Activated naive CD8-positive, alpha-beta T cell treated with anti-CD3 and anti-CD28 coated beads for 36 hours (primary cell): ENCODE measurements around the gene DOCK2. TPM values are rescaled to one million over a fixed set of nuclear protein-coding genes. Genes with fewer than 3 reads are reported as not detected.

ENCODE experiments used
- DNase-seq: peaks from one replicate; pipeline ENCODE4 v3.0.0; 2021
- H3K27ac Mint-ChIP-seq: one replicate; pipeline ENCODE4 v1.8.0; 2022; ENCODE audit warnings: mild to moderate bottlenecking, moderate library complexity, mixed read lengths
- H3K27me3 Mint-ChIP-seq: one replicate; pipeline ENCODE4 v1.8.0; 2022; ENCODE audit warnings: mild to moderate bottlenecking, mixed read lengths
- H3K36me3 Mint-ChIP-seq: one replicate; pipeline ENCODE4 v1.8.0; 2021; ENCODE audit warnings: mild to moderate bottlenecking, mixed read lengths
- H3K4me1 Mint-ChIP-seq: one replicate; pipeline ENCODE4 v1.8.0; 2021; ENCODE audit warnings: mixed read lengths
- H3K4me3 Mint-ChIP-seq: one replicate; pipeline ENCODE4 v1.8.0; 2022; ENCODE audit warnings: mild to moderate bottlenecking, moderate library complexity, mixed read lengths
- H3K9me3 Mint-ChIP-seq: one replicate; pipeline ENCODE4 v1.8.0; 2022; ENCODE audit warnings: mixed read lengths
- total RNA-seq, 2 experiments: library from RNA; stranded (reverse); gene quantifications; one replicate each; pipeline ENCODE4 v1.2.3, GENCODE V29; 2021

The DOCK2 gene
- total RNA-seq, 2 experiments from 2014 or later, result 149 TPM

GRCh38 chr5:170055606-170056005, 418.5 kb downstream of the DOCK2 start:
- Mint-ChIP-seq H3K4me1 (no peaks in the 10 kb centered on the region), H3K4me3 (no peak overlapping the region)

DNA sequence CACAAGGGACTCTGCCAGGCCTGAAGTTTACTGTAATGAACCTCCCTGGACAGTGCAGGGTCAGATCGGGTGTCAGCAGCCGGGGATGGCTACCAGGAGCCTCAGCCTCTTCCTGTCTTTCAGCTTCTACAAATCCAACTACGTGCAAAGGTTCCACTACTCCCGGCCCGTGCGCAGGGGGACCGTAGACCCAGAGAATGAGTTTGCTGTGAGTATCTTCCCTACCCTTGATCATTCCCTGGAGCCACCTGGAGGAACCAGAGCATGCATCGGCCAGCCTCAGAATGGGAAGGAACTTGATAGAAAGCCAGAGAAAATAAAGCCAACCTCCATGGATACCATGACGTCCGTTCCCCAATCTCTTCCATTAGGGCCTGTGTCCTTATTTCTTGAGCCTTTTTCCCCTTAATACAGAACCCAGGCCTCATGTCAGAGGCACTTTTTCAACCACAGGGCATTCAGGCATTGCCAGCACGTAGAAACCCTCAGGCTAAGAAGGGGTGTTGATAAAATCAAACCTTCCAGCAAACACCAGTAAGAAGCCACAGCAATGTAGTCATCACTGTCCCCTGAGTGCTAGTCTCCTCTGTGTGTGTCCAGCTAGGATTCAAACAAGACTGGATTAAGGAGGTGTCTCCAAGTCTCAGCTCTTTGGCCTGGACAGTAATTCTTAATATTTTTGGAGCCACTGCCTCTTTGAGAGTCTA, 419.6 kb downstream of the DOCK2 start:
- H3K4me1 Mint-ChIP-seq, result no peaks in the 10 kb centered on the region

More at GRCh38 chr5:170055606-170056005, 418.5 kb downstream of the DOCK2 start:
- Mint-ChIP-seq H3K36me3 (peaks cover 80% of the 10 kb centered on the region), H3K9me3 (peaks cover 5% of the 10 kb centered on the region), H3K27ac (no peak overlapping the region), H3K27me3 (no peaks in the 10 kb centered on the region)
- no peak for DNase-seq

GRCh38 chr5:170057311-170057710, 420.2 kb downstream of the DOCK2 start:
- no peak overlapping the region for H3K27ac Mint-ChIP-seq
- no peaks in the 10 kb centered on the region for H3K27me3 Mint-ChIP-seq
- H3K9me3 Mint-ChIP-seq, result peaks cover 5% of the 10 kb centered on the region
- no peak overlapping the region for H3K4me3 Mint-ChIP-seq
- DNase-seq, result no peak
- peaks cover 81% of the 10 kb centered on the region for H3K36me3 Mint-ChIP-seq
- no peaks in the 10 kb centered on the region for H3K4me1 Mint-ChIP-seq

More for the DNA sequence above, 419.6 kb downstream of the DOCK2 start:
- Mint-ChIP-seq H3K9me3 (peaks cover 5% of the 10 kb centered on the region), H3K36me3 (peaks cover 79% of the 10 kb centered on the region), H3K27ac (no peak overlapping the region), H3K27me3 (no peaks in the 10 kb centered on the region), H3K4me3 (no peak overlapping the region)
- DNase-seq, result no peak

- H3K27me3 Mint-ChIP-seq, result no peaks in the 10 kb centered on the region
- no peak overlapping the region for H3K4me3 Mint-ChIP-seq
- no peak overlapping the region for H3K27ac Mint-ChIP-seq
- H3K4me1 Mint-ChIP-seq, result no peaks in the 10 kb centered on the region
- H3K9me3 Mint-ChIP-seq, result peaks cover 5% of the 10 kb centered on the region
- no peak for DNase-seq
- peaks cover 73% of the 10 kb centered on the region for H3K36me3 Mint-ChIP-seq
These were observed 422.1 kb downstream of the DOCK2 start for GRCh38 chr5:170059221-170059620.

DNA sequence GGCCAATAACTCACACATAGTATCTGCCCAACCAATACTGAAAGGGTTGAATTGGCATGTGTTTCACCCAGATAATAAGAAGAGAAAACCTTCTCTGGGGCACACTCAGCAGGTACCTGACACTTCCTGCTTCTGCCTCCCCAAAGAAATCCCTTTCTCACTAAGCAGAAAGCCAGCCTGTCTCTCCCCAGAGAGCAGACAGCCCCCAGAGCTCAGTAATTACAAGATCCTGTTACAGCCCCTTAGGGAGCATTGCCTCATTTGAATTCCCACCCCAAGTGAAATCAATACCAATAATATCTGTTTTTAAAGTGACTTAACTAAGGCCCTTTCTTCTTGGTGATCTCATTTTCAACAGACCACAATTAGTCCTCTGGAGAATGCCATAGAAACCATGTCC, 430.1 kb downstream of the DOCK2 start:
- Mint-ChIP-seq H3K4me3 (no peak overlapping the region), H3K4me1 (no peaks in the 10 kb centered on the region), H3K36me3 (peaks cover 65% of the 10 kb centered on the region), H3K9me3 (no peaks in the 10 kb centered on the region), H3K27me3 (no peaks in the 10 kb centered on the region), H3K27ac (no peak overlapping the region)
- no peak for DNase-seq

DNA sequence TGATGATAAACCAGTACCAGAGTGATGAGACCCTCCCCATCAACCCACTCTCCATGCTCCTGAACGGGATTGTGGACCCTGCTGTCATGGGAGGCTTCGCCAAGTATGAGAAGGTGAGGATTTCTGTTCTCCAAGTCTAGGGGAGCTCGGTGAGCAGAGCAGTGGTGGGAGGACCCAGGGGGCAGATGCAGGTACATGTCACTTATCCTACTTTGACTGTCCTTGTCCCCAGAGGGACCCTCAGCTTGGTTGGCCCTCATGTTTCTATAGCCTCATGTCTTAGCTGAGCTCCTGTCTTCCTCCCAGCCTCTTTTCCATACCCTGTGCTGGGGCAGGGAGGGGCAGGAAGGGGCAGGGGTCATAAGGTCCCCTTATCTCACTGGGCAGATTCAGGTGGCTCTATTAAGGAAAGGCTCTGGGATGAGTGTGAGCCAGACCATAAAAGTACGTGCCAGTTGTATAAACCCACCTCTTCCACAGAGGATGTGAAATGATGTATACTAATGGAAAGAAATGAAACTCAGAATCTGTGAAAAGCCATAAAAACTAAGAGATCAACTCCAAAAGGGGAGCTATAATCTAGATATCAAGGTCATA, 430.6 kb downstream of the DOCK2 start:
- no peak overlapping the region for H3K27ac Mint-ChIP-seq
- H3K4me1 Mint-ChIP-seq, result no peaks in the 10 kb centered on the region
- peaks cover 63% of the 10 kb centered on the region for H3K36me3 Mint-ChIP-seq
- DNase-seq, result no peak
- H3K27me3 Mint-ChIP-seq, result no peaks in the 10 kb centered on the region
- H3K4me3 Mint-ChIP-seq, result no peak overlapping the region
- no peaks in the 10 kb centered on the region for H3K9me3 Mint-ChIP-seq

DNA sequence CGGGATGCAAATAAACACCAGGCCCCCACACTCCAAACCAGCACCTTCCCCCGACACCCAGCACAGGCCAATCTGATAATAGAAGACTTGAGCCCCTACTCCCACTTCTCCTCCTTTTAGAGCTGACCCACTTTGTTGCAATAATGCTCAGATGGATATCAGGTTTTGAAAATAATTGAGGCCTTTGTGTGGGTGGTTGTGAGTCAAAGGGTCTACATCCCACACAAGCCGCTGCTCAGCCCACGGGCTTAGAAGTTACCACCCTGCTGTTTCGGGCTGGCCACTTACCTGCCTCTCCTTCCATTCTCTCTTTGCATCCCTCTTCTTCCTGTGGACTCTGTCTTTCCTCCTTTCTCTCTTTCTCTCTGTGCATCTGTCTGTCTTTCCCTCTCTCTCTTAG, 432.4 kb downstream of the DOCK2 start:
- Mint-ChIP-seq H3K4me3 (no peak overlapping the region), H3K9me3 (no peaks in the 10 kb centered on the region), H3K27me3 (no peaks in the 10 kb centered on the region), H3K27ac (no peak overlapping the region), H3K4me1 (no peaks in the 10 kb centered on the region), H3K36me3 (peaks cover 59% of the 10 kb centered on the region)
- no peak for DNase-seq

DNA sequence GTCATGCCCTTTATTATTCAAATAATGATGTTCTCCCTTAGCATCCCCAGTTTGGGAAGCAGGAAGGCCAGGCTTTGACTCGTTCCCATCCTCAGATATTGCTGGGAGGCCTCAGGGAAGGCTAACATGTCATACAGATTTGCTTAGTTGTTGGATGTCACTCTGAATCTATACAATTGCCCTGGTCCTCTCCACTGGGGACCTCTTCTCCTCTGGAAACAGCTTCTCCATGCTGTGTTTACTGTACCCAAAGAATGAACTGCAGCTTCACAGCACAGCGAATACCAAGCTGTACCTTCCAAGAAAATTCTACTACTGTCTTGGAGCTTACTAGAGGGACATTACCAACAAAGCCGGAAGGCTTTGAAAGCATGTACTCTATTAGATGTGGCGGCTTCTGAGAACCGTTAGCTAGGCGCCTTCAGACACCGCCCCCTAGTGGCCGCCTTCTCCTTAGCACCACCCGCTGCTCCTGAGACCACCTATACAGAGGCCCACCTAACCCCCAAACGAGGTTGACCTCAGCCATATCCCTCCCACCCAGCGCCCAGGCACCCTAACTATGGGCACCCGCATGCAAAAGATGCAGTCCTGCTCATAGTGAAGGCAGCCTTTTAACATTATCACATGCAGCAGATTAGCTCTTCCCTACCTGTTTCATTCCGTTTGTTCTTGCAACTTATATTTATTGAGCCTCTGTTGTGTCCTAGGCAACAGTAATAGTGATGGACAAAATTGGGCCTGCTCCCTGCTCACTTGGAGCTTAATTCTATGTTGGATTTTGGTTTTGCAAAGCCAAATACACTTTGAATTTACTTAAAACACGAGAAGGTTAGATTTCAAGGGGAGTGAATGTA, 433.7 kb downstream of the DOCK2 start:
- H3K4me3 Mint-ChIP-seq, result no peak overlapping the region
- peak; percentile 9 for DNase-seq
- H3K27ac Mint-ChIP-seq, result no peak overlapping the region
- H3K27me3 Mint-ChIP-seq, result no peaks in the 10 kb centered on the region
- peaks cover 58% of the 10 kb centered on the region for H3K36me3 Mint-ChIP-seq
- H3K9me3 Mint-ChIP-seq, result no peaks in the 10 kb centered on the region
- H3K4me1 Mint-ChIP-seq, result no peaks in the 10 kb centered on the region

- Mint-ChIP-seq H3K27me3 (no peaks in the 10 kb centered on the region), H3K4me3 (no peak overlapping the region), H3K9me3 (no peaks in the 10 kb centered on the region), H3K4me1 (peaks cover 3% of the 10 kb centered on the region), H3K36me3 (peaks cover 62% of the 10 kb centered on the region), H3K27ac (no peak overlapping the region)
- no peak for DNase-seq
These were observed 434.7 kb downstream of the DOCK2 start for GRCh38 chr5:170071748-170072147.

- no peaks in the 10 kb centered on the region for H3K9me3 Mint-ChIP-seq
- peaks cover 39% of the 10 kb centered on the region for H3K36me3 Mint-ChIP-seq
- peaks cover 11% of the 10 kb centered on the region for H3K4me1 Mint-ChIP-seq
- no peak overlapping the region for H3K4me3 Mint-ChIP-seq
- no peak overlapping the region for H3K27ac Mint-ChIP-seq
- H3K27me3 Mint-ChIP-seq, result no peaks in the 10 kb centered on the region
- no peak for DNase-seq
These were observed 438.6 kb downstream of the DOCK2 start for GRCh38 chr5:170075696-170076095.

DNA sequence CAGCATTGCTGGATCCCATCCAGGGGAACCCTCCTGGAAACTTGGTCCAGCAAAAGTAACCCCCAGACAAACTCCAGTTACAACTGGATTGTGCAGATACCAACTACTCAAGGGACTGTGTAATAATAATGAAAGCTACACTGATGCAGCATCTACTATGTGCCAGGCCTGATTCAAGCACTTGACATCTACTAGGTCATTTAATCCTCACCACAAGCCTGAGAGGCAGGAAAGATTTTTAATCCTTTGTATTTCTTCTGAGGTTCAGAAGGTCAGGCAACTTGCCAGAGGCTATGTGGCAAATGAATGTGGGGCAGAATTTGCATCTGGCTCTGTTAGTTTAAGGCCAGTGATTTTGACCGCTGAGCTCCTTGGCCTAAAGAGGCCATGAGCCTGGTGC, 439.1 kb downstream of the DOCK2 start:
- no peak overlapping the region for H3K27ac Mint-ChIP-seq
- H3K4me3 Mint-ChIP-seq, result no peak overlapping the region
- H3K9me3 Mint-ChIP-seq, result no peaks in the 10 kb centered on the region
- H3K36me3 Mint-ChIP-seq, result peaks cover 36% of the 10 kb centered on the region
- no peak for DNase-seq
- H3K27me3 Mint-ChIP-seq, result no peaks in the 10 kb centered on the region
- H3K4me1 Mint-ChIP-seq, result peaks cover 11% of the 10 kb centered on the region

- H3K9me3 Mint-ChIP-seq, result no peaks in the 10 kb centered on the region
- no peaks in the 10 kb centered on the region for H3K27me3 Mint-ChIP-seq
- peaks cover 33% of the 10 kb centered on the region for H3K36me3 Mint-ChIP-seq
- no peak overlapping the region for H3K4me3 Mint-ChIP-seq
- no peak for DNase-seq
- H3K27ac Mint-ChIP-seq, result no peak overlapping the region
- peaks cover 11% of the 10 kb centered on the region for H3K4me1 Mint-ChIP-seq
These were observed 439.7 kb downstream of the DOCK2 start for GRCh38 chr5:170076739-170077138.

DNA sequence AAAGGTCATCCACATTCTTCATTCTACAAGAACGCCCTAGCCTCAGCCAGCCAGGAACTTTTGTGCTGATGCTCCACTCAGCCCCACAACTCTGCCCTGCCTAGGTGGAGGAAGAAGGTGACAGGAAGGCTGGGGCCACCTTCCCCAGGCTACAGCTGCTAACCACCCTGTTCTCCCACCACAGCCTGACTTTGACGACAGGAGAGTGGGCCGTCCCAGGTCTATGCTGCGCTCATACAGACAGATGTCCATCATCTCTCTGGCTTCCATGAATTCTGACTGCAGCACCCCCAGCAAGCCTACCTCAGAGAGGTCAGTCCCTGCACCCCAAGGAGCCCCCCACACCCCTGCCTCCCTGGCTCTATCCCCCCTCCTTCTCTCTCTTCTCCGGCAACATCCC, 440.5 kb downstream of the DOCK2 start:
- H3K36me3 Mint-ChIP-seq, result peaks cover 40% of the 10 kb centered on the region

DNA sequence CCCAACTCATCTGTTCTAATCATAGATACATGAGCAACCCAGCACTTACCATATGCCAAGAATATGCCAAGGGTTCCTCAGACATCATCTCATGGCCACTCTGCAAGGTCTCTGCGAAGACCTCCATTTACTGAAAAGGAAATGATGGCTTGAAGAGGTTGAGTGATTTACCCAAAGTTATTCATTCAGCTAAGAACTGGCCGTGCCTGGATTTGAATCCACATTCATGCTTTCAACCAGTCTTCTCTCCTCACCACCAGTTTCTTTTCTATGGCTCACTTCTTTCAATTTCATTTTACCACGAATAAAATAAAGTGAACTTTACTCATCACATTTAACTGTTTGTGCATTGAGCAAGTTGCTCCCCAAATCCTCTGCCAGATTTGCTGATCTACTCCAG, 441.4 kb downstream of the DOCK2 start:
- DNase-seq, result no peak
- Mint-ChIP-seq H3K4me3 (no peak overlapping the region), H3K27me3 (no peaks in the 10 kb centered on the region), H3K27ac (no peak overlapping the region), H3K4me1 (peaks cover 11% of the 10 kb centered on the region), H3K36me3 (peaks cover 42% of the 10 kb centered on the region), H3K9me3 (no peaks in the 10 kb centered on the region)

More for the DNA sequence above, 440.5 kb downstream of the DOCK2 start:
- H3K4me3 Mint-ChIP-seq, result no peak overlapping the region
- H3K27me3 Mint-ChIP-seq, result no peaks in the 10 kb centered on the region
- H3K9me3 Mint-ChIP-seq, result no peaks in the 10 kb centered on the region
- peaks cover 11% of the 10 kb centered on the region for H3K4me1 Mint-ChIP-seq
- H3K27ac Mint-ChIP-seq, result no peak overlapping the region
- no peak for DNase-seq

GRCh38 chr5:170078931-170079330, 441.9 kb downstream of the DOCK2 start:
- peaks cover 47% of the 10 kb centered on the region for H3K36me3 Mint-ChIP-seq
- no peak overlapping the region for H3K4me3 Mint-ChIP-seq
- no peaks in the 10 kb centered on the region for H3K27me3 Mint-ChIP-seq
- H3K9me3 Mint-ChIP-seq, result no peaks in the 10 kb centered on the region
- H3K27ac Mint-ChIP-seq, result no peak overlapping the region
- DNase-seq, result no peak
- H3K4me1 Mint-ChIP-seq, result peaks cover 11% of the 10 kb centered on the region
